ENCODE data around the gene NATD1.
A peak's percentile ranks its signal among the peaks of the same experiment; 100 is the strongest.

Gene NATD1

GRCh38 chr17:21252796-21253645, at the start of gene NATD1:
Gene NATD1 (minus strand): TSS chr17:21253410. CDS start chr17:21253264, 146 bp downstream.
- DNase-seq, result peak; percentile 69 to 71

GRCh38 chr17:21301593-21302550, 48.7 kb upstream of the NATD1 start:
- no peak for DNase-seq

DNA sequence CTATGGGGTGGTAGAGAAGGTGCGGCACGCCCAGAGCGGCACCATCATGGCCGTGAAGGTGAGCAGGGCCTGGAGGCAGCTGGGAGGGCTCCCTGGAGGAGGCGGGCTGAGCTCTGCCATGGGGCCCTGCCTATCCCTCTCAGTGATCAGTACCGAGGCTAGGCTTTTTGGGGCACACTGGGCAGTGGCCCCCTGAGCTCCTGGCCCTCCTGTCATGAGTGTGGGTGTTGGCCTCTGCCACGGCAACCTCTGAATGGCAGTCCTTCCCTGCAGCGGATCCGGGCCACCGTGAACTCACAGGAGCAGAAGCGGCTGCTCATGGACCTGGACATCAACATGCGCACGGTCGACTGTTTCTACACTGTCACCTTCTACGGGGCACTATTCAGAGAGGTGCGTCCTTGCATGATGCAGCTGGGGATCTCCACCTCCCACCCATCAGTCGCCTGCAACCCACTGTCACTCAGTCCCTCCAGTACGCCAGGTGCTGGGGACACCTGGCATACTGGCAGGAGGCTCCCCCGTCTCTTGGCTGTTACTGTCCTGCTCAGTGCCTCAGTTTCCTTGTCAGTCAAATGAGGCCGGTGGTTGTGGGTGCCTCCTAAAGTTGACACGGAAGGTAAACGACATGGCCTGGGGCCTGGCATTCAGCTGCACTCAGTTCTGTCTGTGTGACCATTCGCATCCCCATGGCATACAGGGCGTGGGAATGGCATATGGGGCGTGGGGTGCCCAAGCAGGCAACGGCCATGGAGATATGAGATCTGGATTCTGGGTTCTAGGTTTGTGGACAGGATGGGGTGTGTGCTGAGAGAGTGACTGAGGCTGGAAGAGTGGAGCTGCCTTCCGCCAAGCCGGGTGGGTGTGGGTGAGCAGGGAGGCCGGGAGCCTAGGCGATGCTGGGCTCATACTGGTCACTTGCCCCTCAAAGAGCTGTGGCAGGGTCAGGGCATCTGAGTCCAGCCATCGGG, 47.7 kb upstream of the NATD1 start:
- no peak for DNase-seq

DNA sequence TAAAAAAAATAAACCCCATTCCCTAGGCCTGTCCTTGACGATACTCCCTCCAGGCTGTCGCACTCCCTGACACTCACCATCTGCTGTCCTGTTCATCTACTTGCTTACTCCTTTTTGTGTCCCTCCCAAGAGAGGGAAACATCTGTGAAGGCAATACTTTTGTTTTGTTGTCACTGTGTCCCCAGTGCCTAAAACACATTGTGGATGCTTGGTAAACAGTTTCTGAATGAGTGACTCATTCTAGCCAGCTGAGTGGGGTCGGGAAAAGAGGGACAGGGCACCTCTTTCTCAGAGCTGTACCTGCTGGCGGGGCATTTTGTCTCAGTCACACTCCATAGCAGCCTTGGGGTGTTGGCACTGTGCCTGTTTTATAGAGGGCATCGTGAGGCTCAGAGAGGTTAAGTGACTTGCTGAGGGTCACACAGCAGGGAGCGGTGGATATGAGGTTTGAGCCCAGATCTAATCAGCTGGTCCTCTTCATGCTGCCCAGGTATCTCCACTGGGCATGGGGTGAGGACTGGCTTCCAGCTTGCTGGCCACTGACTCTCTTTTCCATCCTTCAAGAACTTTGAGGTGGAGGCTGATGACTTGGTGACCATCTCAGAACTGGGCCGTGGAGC, 46.9 kb upstream of the NATD1 start:
- DNase-seq, result no peak

- no peak for DNase-seq
Observed at GRCh38 chr17:21298983-21299519, 45.8 kb upstream of the NATD1 start.

DNA sequence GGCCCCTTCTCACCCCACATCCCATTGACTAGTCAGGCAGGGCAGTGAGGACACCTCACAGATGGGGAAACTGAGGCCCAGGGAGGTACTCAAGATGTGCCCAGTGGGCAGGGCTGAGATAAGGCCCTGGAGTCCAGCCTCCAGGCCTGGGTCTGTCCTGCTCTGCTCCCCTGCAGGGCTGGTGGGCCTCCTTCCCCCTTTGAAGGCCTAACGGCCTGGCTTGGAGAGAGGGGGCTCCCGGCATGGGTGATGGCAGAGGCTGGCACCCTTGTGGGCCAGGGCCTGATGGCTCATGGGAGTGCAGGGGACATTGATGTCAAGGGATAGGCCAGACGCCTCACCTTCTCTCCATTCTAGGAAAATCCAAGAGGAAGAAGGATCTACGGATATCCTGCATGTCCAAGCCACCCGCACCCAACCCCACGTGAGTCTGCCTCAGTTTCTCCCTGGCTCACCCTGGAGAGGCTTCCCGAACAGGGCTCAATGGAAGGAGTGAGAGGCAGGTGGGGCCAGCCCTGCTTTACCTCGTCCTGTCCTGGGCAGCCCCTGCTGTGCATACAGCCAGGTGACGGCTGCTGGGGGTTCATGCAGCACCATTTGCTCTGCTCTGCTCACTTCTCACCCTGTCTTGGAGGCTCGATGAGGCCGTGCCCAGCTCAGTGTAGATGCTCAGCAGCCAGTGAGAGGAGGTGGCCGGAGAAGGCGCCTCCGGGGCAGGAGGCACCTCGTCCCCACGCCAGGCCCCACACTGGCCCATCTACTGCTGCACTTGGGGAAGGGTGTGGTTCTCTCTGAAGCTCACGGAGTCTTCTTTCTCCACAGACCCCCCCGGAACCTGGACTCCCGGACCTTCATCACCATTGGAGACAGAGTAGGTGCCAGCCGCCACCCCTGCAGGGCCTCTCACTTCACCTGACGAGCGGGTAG, 45.1 kb upstream of the NATD1 start:
- no peak for DNase-seq

DNA sequence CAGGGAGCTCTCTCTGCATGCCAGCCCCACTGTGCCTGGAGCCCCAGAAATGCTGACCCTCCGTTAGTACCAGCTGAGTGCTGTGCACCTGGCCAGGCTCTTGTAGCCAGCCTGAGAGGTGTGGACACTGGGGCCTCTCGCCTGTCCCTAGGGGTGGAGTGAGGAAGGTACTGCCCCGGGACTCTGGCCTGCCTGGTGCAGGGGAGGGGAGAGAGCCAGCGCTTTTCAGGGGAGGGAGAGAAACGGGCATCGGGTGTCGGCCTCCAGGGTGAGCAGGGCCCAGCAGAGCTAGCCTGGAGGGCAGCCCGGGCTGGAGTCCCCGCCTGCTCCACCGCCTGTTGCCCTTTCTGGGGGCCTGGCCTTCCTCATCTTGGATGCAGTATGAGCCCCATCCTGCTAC, 44.4 kb upstream of the NATD1 start:
- DNase-seq, result no peak

DNA sequence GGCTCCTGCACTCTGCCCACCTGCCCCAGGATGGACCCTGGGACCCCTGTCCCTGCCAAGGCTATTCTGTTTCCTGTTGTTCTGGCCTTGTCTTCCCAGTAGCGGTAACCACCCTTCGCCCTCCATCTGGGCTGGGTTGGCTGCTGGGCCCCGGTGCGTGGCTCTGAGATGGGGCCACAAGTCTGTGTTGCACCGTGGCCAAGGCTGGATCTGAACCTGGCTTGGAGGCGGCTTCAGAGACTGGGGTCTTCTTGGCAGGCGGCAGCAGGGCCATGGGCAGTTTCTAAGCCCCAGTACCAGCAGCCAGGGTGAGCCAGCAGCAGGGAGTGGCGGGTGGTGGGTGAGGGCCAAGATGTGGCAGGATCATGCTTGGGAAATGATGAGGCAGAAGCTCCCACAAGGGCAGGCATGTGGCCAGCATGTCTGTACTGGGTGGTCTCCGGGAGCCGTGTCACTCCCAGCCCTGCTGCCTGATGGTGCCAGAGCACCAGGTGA, 43.9 kb upstream of the NATD1 start:
- DNase-seq, result no peak

DNA sequence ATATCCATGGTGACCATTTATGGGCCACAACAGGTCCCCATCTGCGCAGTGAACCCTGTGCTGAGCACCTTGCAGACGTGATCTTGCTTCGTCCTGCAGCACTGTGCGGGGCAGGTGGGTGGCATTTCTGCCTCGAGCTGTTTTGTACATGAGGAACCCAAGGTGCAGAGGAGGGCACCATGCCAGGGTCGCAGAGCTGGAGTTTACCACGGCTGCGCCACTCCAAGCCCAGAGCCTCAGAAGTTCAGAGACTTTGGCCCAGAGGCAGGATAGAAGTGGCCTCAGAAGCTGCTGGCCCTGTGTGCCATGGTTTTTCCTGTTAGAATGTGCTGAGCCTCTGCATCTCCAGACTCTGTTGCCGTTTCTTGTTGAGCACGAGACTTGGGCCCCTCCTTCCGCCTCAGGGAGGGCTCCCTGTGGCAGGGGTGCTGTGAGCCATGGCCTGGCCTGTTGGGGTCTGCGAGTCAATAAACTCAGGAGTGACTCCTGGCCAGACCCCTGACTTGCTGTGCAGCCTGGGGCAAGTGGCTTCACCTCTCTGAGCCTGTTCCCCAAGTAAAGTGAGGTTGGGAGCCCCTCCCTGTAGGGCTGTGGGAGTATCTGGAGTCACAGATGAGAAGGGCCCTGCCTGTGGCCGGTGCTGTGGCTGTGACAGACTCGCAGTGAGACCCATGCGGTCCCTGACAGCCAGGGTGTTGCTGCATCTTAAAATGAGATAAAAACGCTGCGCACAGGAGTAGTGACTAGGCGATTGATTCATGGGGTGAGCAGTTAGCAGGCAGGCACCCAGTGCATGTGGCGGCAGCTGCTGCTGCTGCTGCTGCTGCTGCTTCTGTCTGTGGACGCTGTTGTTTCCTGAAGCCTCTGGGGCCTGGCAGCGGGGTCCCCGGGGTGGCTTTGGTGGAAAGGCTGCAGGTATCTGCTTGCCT, 43.2 kb upstream of the NATD1 start:
- no peak for DNase-seq

GRCh38 chr17:21295036-21295952, 42.1 kb upstream of the NATD1 start:
- DNase-seq, result no peak

DNA sequence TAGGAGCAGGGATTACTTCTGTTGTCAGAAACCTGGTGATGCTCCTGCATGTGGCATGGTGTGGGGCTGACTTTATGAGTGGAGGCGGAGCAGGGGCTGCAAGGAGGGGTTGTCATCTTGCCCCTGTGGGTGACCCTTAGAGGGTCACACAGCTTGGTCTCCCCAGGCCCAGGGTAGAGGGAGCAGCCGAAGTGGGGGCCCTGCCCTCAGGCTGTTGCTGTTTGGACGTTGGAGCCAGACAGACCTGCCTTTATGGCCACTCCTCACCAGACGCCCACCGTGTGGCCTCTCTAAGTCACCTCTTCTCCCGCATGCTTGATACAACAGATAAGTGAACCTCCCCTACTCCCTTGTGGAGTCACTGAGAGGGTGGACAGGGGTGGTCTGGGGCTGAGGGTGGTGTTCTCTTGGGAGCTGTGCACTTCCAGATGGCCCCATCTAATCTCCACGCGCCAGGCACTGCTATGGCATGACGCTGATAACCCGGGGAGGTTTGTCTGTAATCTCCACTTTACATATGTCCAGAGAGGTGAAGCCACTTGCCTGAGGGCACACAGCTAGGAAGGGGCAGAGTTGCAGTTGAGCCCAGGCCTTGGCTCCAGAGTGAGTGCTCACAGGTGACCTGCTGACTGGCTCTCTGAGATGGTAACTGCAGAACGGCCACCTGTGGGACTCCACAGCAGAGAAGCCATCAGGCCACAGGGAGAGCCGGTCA, 41.3 kb upstream of the NATD1 start:
- DNase-seq, result no peak

GRCh38 chr17:21293831-21294210, 40.6 kb upstream of the NATD1 start:
- DNase-seq, result no peak

DNA sequence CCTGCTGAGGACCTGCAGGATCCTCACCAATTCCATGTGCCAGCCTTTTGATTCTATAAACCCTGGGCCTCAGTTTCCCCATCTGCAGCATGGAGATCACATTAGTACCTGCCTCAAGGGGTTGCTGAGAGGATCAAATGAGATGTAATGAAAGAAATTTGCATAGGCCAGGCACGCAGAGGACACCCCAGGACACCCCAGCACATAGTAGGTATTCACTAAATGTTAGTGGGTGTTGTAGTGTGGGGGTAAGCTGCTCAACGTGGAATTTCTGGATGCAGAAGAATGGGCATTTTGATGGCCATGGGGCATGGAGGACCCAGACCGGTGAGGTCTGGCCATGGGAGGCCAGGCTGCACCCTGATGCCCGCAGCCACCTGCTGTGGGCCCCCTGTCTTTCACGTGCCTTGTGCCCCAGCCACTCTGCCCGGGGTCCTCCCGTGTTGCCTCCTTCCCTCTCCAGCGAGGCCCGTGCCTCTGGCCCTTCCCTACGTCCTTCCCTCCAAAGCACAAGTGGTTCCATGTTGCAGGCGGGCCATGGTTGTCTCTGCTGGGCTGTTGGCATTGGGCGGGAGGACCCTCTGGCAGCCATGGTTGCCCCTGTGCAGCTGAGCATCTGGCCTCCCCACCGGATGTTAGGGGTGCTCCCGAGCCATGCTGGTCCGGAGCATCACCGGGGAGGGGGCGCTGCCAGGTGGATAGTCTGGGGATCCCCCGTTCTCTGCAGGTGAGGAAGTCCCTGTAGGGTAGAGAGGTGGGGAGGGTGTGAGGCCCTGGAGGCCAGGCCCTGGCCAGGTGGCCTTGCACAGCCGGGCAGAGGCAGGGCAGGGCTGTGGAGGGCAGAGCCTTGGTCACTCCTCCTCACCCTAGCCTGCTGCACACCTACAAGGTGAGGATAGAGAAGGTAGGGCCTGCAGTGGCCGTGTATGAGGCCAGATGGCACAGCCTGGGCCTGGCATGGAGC, 39.9 kb upstream of the NATD1 start:
- DNase-seq, result no peak

DNA sequence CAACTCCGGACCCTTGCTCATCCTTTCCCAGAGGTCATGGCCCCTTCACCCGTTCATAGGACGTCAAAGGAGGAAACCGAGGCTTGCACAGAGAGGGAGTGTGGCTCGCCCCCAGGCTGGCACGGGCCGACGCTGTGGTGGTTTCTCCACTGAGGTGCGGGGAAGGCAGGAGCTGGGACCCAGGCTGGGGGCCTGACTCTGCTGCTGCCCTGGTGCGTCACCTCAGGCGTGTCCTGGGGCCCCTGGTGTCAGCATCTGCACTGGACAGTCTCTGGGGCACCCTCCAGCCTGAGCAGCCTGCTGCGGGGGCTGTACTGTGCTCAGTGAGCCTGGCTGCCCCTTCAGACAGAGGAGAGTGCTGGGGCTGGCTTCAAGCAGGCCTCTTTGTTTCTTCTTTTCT, 38.7 kb upstream of the NATD1 start:
- no peak for DNase-seq

DNA sequence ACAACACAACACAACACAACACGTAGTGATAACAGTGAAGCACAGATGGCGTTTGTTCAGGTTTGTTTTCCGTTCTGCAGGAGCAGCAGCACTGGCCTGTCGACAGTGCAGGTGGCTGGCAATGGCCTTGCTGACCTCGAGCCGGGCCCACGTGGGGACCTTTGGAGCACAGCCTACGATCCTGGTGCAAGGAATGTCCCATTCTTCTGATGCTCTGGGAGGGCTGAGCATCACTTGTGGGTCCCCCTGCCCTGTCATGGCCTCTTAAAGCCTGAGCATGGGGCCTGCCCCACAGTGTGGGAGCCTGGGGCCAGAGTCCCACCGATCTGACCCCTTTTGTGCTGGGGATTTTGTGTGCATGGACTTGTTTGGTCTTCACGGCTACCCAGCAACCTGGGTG, 38.1 kb upstream of the NATD1 start:
- no peak for DNase-seq

- DNase-seq, result no peak
Observed at GRCh38 chr17:21289902-21290571, 36.8 kb upstream of the NATD1 start.

All from AML-193 (cell line).